ENCODE results near the gene PAPPA.

The PAPPA gene

GRCh38 chr9:116422119-116422979, 268.8 kb downstream of the PAPPA start:
- DNase-seq (ENCODE audit: low read depth, low spot score): no peak
- H3K4me3 ChIP-seq (ENCODE audit: low read length): no peak overlapping the region

- H3K4me3 ChIP-seq (ENCODE audit: low read length): no peak overlapping the region
- DNase-seq (ENCODE audit: low read depth, low spot score): no peak
Observed at GRCh38 chr9:116423149-116423548, 269.6 kb downstream of the PAPPA start.

DNA sequence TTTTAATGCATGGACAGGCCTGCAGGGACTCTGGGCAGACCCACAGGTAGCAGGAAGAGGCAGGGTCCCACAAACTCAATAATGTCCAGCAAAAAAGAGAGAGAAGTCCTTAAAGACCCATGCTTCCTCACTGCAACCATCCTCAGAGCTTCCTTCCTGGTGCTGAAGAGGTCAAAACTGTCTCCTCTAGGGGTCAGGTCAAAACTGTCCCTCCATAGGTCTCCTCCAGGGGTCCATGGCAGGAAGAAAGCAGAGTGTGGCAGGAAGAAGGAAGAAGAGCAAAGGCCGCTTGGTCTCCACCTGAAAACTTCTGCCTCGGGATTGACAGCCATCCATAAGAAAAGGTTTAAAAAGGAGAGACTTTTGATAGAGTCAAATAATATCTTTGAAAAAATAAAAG, 271.7 kb downstream of the PAPPA start:
- no peak overlapping the region for H3K4me3 ChIP-seq (ENCODE audit: low read length)
- DNase-seq (ENCODE audit: low read depth, low spot score): no peak

- DNase-seq (ENCODE audit: low read depth, low spot score): no peak
- no peak overlapping the region for H3K4me3 ChIP-seq (ENCODE audit: low read length)
Observed at GRCh38 chr9:116430849-116431248, 277.3 kb downstream of the PAPPA start.

DNA sequence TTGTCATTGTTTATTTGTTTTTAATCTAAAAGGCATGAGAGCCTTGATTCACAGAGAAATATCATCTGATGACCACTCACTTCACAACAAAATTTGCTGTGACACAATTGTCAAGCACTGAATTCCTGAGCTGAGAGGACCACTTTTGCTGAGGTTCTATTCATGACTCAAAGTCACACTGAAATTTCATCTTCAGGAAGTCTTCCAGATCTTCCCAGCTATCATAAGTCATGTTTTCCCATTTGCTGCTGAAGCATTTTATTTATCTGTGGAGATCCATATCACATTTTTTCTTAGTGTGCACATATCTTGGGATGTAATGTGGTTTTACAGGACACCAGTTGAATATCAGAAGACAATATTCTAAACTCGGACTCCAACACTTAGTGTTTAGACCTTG, 278.5 kb downstream of the PAPPA start:
- no peak for DNase-seq (ENCODE audit: low read depth, low spot score)
- no peak overlapping the region for H3K4me3 ChIP-seq (ENCODE audit: low read length)

GRCh38 chr9:116434314-116434713, 280.7 kb downstream of the PAPPA start:
- no peak for DNase-seq (ENCODE audit: low read depth, low spot score)

DNA sequence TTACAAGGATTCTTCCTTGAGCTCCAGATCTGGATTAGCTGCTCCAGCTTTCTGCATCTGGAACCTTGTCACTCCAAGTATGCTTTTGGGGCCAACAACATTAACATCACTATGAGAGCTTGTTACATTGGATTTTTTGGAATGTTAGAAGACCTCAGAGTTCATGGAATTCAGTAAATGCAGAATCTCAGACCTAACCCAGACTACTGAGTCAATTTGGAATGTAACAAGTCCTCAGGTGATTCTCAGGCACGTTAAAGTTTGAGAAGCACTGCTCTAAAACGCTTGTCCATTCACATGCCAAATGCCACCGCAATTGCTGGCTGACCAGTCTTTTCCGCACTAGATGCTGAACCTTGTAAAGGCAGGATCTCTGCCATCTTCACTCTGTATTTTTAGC, 282.1 kb downstream of the PAPPA start:
- no peak for DNase-seq (ENCODE audit: low read depth, low spot score)
- no peak overlapping the region for H3K4me3 ChIP-seq (ENCODE audit: low read length)

More at GRCh38 chr9:116434314-116434713, 280.7 kb downstream of the PAPPA start:
- no peak overlapping the region for H3K4me3 ChIP-seq (ENCODE audit: low read length)

DNA sequence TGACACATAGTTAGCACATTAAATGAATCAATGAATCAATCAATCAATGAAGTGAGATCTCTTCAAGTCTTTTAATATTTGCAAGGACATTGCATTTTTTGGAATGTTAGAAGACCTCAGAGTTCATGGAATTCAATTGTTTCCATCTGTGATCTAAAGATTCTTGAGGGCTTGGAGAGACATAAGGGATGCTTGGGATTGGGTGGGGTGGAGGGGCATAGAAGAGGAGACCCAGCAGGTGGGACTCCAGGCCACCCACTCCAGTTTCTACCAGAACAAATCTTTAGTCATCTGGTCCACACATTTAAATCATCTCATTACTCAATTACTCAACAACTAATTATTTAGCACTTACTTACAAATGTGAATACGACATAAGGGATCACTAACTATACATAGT, 282.5 kb downstream of the PAPPA start:
- DNase-seq (ENCODE audit: low read depth, low spot score): no peak
- H3K4me3 ChIP-seq (ENCODE audit: low read length): no peak overlapping the region

GRCh38 chr9:116437411-116438370, 284.1 kb downstream of the PAPPA start:
- DNase-seq (ENCODE audit: low read depth, low spot score): no peak
- no peak overlapping the region for H3K4me3 ChIP-seq (ENCODE audit: low read length)

GRCh38 chr9:116442528-116442927, 288.9 kb downstream of the PAPPA start:
- no peak for DNase-seq (ENCODE audit: low read depth, low spot score)

DNA sequence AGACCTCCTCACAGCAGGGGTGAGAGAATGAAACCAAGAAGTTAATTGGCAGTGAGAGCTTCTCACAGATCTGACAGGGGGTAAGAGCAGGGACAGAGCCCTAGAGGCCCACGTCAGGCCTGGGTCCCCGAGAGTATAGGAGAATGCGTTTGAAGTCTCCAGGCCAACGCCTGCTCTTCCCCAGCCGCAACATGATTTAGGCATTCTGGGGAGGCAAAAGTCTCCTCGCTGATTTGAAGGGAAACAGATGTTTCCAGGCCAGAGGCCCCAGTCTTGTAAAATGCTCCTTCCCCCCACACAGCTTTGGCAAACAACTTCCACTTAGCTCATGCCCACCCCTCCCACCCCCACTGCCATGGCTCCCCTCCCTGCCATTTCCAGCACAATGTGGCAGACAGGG, 294.3 kb downstream of the PAPPA start:
- DNase-seq (ENCODE audit: low read depth, low spot score): no peak
- H3K4me3 ChIP-seq (ENCODE audit: low read length): no peak overlapping the region

More at GRCh38 chr9:116442528-116442927, 288.9 kb downstream of the PAPPA start:
- H3K4me3 ChIP-seq (ENCODE audit: low read length): no peak overlapping the region

GRCh38 chr9:116448431-116448830, 294.8 kb downstream of the PAPPA start:
- H3K4me3 ChIP-seq (ENCODE audit: low read length): no peak overlapping the region
- no peak for DNase-seq (ENCODE audit: low read depth, low spot score)

- DNase-seq (ENCODE audit: low read depth, low spot score): no peak
Observed at GRCh38 chr9:116449949-116450348, 296.4 kb downstream of the PAPPA start.

DNA sequence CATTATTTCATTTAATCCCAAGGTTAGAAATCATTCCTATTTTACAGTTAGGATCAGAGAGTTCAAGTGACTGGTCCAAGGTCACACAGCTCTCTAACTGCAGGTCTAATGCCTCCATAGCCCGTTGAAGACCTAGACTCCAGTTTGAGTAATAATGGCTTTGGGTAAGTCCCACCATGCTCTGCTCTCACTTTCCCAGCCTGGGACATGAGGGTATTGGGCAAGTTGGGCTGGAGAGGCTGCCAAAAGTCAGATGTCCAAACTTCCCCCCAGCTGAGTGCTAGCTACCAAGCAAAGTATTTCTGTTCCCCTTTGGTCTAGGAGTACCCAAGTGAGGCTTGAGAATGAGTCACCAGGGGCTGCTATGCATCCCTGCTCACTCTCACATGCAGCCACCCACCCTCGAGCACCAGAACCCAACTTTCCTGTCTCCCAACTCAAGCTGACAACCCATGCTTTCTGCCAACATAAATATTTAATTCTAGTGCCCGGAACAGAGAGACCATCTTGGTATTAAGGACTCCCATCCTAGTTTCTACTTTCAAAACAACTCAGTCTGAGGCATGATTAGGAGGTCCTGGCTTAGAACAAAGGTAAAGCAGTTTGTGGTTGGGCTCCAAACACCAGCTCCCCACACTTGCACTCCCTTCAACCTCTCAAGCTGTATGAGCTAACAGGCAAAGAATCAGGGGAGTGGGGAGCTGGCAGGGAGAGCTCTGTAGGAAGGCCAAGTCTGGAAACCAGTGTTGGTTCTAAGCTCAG, 297.0 kb downstream of the PAPPA start:
- DNase-seq (ENCODE audit: low read depth, low spot score): no peak
- H3K4me3 ChIP-seq (ENCODE audit: low read length): no peak overlapping the region

More at GRCh38 chr9:116449949-116450348, 296.4 kb downstream of the PAPPA start:
- no peak overlapping the region for H3K4me3 ChIP-seq (ENCODE audit: low read length)

DNA sequence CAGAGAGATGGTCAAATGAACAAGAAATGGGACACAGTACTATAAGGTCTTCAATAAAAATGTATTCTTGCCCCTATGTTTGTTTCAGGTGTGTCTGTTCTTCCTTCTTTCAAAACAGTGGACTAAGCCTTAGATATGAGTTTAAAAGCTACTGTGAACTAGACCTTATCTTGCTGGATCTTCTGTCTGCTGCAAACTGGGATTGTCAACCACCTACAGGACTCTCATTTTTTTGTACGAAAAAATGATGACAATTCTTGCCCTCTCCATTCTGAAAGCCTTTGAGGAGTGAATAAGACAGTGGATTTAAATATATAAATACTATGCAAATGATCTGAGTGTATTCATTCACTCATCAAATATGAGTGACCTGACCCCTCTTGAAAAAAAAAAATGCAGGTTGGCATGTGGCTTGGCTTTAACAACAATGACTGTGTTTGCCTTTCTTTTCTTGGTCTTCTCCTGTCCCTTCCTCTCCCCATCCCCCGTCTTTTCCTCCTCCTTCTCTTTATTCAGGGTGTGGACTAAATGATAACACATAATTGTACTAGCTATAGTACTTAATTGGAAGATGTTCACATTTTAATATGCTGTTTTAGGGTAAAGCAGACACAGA, 298.0 kb downstream of the PAPPA start:
- DNase-seq (ENCODE audit: low read depth, low spot score): no peak

More for the DNA sequence above, 298.0 kb downstream of the PAPPA start:
- H3K4me3 ChIP-seq (ENCODE audit: low read length): no peak overlapping the region
